DMS79 (cell line): ENCODE data around the gene GPR84.
"Not testable (repeated sequence)": the region's sequence is repeated elsewhere in the genome, so short reads cannot be mapped to it uniquely, and the experiment has no call there.

Experiments
- DNase-seq: peaks from one replicate; lab custom pipeline; 2025; lab: John Stamatoyannopoulos, UW

GPR84 gene

GRCh38 chr12:54325442-54326109, 38.7 kb downstream of the GPR84 start:
- DNase-seq, result not testable (repeated sequence)

- peak; percentile 96 for DNase-seq
These were observed 39.5 kb downstream of the GPR84 start, which contains the start of gene COPZ1 for GRCh38 chr12:54324617-54325441. COPZ1 (plus strand) TSS chr12:54325131; CDS start chr12:54325164, 33 bp downstream.

GRCh38 chr12:54321363-54321762, 42.9 kb downstream of the GPR84 start:
- no peak for DNase-seq
